HG03457 (cell line): ENCODE measurements around the gene TXNRD2.
"Not testable (repeated sequence)": the region's sequence is repeated elsewhere in the genome, so short reads cannot be mapped to it uniquely, and the experiment has no call there.

ENCODE experiments used
- ATAC-seq: cut with Tn5 transposase; IDR thresholded peaks from one replicate; pipeline ENCODE4 v1.9.1; 2021; ENCODE audit warnings: moderate number of reproducible peaks; ENCODE audit not compliant: unreplicated experiment

TXNRD2 gene

DNA sequence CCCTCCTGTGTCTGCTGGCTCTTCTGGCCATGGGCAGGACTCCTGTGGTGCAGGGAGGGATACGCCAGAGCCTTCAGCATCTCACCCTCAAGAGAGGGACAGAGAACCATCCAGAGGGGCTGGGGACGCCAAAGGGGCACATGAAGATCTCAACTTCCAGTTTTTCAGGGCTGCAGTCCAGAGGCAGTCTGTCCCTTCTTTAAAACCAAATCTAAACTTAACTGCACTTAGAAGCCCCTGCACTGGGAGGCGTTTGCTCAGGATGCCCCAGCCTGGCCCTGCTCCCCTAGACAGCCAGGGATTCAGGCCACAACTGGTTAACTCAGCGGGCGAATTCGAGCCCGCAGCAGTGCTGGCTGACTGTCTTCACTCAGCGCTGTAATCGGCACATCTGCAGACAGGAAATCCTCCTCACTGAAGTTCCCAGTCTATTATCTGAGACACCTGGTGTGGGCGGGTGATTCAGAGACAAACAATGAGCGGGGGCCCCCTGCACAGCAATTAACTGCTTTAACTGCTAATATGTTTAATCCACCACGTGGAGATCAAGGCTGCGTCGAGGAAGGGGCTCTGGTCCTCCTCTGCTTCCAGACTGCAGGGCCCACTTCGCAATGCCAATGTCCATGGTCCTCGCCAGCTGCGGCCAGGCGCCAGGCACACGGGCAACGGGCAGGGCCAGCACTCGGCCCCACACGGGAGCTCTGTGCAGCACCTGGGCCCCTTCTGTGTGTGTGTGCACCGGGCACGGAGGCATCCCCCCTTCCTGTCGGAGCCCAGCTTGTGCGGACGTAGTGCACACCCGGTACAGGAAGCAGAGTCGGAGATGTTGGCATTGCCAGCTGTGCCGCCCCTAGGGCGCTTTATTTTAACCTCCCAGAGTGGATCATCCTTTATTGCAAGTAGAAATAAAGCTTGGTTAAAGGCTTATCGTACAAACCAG is 50.0 kb downstream of the TXNRD2 start:
- ATAC-seq = no peak

DNA sequence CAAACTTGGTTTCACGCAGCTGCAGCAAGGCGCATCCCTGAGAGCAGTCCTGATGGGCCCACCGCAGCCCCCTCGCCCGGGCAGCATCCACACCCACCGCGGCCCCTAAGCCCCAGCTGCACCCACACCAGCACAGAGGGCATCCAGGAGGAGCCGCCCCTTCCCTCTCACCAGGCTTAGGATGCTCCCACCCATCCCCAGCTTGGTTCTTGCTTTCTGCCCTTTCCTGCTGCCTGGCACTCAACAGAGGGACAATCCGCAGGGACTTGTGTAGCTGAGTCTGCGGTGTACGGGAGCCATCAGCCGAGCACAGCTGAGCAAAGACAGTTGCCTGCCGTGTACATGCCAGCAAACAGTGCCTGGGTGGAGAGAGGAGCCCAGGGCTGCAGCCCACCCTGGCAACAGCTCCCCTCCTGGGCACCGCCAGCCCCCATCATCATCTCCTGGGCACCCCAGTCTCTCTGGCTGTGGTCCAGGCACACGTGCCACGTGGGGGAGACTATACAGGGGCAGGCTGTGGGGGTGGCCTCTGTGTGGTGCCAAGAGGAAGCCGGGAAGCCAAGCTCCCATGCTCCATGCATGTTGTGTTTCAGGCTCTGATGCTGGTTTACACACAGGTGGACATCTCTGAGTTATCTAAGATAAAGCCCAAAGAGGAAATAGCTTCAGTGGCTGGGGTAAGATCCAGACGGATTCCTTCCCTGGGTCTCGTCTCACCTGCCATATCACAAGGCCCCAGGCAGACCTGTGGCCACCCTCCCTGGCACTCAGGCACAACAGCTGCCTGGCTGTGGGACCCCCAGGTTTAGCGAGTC is 50.9 kb downstream of the TXNRD2 start:
- no peak for ATAC-seq

DNA sequence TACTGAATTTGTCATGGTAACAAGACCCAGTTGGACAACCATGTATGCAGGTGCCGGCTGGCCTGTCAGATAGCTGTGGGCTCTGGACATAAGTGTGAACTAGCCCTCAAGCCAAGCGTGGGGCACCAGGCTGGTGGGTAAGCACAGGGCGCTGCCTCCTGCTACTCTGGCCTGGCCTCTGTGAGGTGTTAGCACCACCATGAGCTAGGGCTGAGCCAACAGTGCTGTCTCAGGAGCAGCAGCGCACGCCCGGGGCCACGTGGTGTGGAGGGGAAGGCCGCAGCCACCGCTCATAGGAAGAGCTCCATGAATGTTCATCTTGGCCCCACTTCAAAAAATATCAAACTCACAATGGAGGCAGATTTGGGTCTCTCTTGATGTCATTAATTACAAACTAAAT is 51.7 kb downstream of the TXNRD2 start:
- no peak for ATAC-seq

DNA sequence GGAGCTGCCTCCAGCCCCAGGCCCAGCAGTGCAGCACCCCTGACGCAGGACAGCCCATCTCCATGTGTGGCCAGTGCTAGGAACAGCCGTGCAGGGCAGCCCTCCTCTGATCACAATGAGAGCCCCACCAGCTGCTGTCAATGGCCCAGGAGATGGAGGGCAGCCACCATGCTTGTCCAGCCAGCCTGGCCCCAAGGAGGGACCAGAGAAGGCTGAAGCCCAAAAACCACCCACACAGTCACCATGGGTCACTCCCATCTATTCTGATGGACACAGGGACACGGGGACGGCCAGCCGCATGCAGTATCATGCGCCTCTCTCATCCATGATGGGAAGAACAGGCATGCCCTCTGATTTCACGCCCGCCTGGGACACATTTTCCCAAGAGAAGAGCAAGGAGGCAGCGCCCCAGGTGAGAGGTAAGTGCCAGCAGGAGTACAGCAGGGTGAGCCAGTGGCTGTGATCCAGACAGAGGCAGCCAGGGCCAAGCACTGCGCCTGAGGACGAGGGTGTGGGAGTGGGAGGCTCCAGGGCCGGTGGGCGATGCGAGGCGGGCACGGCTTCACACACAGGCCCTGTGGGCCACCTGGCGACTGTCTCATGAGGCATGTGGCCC is 53.4 kb downstream of the TXNRD2 start:
- no peak for ATAC-seq

DNA sequence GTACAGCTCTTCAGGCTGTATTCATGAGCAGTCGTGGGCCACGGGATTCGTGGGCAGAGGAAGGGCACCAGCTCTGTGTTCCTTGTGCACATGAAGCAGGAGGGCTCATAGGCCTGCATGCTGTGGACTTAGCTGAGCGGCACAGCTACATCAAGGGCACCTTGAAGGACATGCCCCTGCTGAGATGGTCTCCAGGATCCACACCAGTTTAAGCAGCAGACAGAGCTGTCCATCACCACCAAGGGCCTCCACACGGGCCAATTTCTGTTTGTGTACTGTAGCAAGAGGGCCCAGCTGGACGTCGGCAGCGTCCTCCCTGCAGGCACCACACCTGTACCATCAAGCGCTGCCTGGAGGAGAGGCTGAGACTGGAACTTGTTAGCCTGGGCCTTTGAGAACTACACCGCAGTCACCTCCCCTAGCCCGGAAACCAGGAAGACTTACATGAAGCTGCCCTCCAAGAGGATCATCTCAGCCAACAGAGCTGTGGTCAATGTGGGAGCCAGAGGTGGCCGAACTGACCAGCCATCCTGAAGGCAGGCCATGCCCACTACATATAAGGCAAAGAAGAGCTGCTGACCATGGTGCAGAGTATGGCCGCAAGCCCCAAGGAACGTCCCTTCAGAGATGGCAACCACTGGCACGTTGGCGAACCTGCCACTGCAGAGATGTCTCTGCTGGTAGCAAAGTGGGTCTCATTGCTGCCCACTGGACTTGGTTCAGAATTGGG is 54.2 kb downstream of the TXNRD2 start:
- no peak for ATAC-seq

DNA sequence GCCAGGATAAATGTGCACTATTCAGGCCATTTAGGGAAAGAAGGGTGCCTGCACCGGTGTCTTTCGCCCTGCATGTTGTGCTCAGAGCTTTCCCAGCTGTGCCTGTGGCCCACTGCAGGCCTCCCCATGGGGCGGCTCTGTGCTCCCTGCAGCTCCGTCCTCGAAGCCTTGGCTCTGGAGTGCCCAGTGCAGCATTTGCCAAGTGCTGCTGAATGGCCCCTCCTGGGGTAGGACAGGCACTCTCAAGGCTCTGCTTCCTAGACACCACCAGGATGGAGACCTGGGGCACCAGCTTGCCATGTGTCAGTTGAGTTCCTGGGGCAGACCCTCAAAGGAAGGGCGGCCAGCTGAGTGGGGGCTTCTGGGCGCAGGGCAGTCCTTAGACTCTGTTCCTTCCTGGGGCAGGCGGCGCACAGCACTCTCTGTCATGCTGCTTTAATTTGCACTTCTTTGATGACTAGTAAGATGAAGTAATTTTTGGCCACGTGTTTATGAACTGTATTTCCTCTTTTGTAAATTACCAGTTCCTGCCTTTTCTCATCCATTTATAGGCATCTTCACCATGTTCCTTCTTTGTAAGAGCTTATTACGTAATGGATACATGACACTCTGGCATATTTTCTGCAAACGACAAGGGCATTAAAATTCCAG is 54.9 kb downstream of the TXNRD2 start:
- no peak for ATAC-seq

DNA sequence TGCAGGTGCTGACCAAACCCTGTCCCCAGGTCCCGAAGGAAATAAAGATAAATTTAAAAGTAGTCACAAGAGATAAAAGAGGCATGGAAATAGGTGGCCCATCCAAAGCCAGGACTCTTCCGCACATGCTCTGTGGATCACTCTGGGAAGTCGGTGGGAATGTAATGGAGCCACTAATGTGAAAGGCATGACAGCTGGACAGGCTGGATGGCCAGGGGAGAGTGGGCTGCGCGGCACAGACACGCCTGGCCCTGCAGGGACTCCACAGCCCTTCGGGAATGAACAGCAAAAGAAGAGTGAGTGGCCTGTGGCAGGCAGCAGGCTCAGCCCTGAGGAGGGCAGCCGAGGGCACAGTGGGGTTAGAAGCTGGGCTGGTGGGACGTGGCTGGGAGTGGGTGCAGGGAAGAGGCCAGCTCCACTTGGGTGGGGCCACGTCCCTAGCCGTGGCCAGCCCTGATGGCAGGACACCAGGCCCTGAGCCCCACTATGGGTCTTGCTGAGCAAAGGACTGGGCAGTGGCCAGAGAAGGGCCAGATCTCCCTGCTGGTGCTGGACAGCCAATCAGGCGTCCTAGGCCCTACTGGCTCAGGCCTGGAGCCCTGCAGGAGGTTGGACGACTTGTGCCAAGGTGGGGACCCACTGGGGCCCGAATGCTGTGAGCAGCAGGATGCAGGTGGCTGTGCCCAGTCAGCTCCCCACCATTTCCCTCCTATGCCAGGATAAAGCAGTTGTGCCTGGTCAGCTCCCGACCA is 55.6 kb downstream of the TXNRD2 start:
- ATAC-seq = no peak

DNA sequence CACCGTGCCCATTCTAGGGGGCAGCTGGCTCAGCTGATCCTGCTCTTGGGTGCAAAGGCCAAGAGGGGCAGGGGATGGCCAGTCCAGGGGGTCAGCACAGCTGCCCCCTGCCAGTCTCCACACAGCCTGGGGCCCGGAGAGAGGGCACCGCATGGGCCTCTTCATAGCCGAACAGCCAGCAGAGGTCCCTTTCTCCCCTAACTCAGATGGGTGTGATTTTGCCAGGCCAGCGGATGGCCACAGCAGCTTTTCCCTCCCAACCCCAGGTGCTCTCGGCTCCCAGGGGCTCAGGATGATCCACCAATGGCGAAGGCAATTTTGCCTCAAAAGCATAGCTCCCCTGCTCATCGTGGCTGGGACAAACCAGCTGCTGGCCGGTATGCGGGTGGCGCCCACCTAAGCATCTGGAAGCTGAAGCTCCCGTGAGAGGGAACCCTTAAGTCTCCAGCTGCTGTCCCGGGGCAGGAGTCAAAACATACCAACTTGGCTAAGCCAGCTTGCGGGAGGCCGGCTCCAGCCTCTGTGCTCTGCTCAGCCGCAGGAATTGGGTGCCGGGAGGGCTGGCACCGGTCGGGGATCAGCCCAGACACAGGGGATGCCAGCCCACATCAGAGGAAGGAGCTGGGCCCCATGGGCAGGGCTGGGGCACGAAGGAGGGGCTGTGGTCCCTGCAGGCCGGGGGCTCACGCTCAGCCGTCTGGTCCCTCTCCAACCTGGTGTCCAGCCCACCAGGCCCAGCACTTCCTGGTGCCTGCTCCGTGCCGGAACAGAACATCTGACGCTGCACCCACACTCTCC is 56.5 kb downstream of the TXNRD2 start:
- ATAC-seq = no peak

DNA sequence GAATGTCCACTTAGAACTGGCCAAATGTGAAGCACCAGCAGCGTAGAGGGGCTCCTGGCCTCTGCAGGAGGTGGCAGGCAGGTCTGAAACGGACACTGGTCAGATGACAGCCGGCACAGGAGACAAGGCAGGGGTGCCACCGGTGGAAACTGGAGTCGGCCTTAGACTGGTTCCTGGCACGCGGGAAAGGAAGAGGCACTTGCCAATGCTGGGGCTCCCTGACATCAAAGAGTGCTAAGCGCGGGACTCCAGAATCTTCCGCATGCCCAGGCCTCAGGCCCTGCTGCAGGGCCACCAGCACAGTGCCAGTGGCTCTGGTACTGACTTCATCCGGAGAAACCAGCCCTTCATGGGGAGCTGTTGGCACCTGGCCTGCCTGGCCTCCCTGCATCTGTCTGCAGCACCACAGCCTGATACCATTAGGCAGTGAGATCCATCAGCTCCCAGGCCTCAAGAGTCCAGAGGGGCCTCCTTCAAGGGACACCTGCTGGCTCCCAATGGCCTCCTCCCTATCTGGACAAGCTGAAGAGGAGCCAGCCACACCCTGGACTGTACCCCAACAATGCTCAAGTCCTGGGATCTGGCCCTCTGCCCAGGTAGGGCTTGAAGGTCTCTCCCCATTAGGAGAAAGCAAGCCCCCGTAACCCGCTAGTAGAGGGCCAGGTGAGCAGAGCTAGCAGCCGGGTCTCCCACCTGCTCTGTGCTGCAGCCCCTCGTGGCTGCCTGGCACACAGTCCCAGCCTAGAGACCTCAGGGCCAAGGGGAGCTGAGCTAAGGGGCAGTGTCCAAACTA is 57.3 kb downstream of the TXNRD2 start:
- no peak for ATAC-seq

DNA sequence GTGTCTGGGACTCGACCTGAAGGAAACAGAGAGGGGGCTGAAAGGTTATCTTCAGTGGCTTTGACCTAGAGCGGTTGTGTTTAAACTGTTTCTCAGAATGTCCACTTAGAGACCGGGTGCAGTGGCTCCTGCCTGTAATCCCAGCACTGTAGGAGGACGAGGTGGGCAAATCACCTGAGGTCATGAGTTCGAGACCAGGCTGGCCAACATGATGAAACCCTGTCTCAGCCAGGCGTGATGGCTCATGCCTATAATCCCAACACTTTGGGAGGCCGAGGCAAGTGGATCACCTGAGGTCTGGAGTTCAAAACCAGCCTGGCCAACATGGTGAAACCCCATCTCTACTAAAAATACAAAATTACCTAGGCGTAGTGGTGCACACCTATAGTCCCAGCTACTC is 58.2 kb downstream of the TXNRD2 start:
- ATAC-seq = not testable (repeated sequence)

DNA sequence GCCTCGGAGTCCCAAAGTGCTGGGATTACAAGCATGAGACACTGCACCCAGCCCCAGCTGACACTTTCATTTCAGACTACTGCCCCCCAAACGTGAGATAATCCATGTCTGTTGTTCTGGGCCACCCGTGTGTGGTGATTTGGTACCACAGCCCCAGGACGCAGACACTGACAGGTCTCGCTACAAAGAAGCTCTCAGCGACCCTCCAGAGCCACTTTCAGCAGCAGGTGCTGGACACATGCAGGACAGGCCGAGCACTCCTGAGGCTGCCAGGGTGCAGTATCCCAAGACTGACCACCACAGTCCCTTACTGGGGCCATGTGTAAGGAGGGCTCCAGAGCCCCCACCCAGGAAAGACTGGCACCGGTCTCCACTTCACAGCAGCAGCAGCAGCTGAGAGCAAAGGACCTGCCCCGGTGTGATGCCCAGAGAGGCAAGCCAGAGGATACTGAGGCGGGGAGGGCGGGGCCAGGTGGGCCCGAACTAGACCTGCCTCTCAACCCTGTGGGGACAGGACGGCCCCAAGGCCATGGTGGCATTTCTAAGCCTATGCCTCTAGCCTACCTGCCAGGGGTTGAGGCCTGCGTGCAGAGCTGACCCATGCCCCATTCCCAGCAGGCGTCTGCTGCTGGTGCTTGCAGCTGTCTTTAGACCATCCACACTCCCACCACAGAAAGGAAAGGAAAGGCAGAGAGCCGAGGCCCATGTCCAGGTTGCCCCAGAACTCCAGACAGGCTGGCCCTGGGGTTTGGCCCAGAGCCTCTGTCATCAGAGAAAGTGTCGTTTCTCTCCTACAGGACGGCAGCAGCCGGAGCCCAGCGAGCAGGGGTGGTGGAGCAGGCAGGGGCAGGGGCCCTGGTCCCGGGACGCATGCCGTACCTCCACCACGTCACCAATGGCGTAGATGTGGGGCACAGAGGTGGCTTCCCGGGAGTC is 58.9 kb downstream of the TXNRD2 start:
- ATAC-seq = no peak

DNA sequence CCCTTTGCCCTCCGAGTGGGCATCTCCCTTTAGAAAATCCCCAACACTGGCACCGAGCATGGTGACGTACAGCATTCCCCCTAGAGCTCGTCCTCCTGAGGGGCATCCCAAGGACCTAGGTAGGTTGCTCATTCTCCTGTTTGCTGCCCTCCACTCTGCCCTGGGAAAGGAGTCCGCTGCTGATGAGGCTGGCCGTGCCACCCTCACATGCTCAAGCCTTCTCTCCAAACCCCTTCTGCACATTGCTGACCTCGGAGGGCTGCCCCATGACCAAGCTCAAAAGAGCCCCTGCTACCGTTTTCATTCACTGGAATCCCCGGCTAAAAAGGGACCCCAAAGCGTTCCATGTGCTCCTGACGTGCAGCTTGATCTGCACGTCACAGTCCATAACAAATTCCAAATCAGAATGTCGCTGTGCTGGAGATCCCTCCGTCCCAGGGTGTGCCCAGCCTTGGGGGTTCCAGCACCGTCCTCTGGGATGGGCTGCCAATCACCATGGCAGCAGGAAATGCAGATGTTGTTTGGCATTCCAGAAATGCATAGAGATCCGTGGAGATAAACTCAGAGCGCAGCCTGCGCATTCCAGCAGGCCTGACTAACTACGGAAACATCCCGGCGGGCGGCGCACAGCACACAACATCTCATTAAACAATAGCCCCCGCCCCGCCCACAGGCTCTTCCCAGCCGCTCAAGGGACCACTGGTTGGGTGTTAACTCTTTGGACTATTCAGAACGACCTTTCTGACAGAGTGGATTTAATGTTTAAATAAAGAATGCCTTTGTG is 60.6 kb downstream of the TXNRD2 start:
- no peak for ATAC-seq

DNA sequence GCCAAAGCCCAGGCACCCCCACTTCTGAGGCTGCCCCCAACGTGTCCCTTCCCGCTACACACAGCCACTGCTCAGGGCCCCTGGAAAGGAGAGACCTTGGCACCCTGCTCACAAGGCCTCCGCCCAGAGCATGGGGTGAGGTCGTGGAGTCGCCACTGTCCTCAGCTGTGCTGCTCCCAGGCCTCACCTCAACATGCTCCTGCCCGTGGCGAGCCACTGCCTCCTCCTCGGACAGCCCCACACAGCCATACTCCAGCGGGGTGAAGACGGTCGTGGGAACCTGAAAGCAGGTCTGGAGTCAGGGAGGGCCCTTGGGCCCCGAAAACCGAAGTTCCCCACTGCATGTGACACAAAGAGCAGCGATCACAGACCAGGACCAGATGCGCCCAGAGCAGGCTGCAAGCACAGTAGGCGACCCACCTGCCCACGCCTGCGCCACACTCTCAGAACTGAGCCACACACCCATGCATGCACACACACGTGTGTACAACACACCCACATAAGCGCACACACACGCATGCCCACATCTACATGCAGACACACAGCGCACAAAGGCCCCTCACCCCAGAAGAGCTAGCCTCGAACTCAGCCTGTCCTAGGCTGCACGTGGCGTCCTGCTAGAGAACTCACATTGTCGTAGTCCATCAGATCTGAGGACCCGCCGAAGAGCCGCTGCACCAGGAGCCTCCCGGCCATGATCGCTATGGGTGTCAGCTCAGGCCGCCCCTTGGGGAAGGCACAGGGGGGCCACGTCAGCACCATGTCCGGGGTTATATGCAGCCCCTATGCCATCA is 61.4 kb downstream of the TXNRD2 start:
- ATAC-seq = no peak

DNA sequence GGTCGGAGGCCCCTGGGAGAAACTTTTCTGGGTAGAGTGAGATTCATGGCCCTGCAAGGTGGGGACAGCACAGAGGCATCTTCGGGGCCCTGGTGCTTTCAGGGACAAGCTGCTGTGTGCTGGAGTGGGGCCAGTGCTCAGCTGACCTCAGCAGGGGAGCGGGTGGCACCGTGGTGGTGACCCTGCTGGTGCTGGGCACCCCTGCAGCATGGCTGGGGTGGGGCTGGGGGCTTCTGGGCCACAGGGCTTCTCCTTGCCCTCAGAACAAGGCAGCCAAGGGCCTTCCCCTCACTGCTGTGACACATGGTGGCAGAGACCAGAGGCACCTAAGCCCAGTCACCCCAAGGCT is 62.0 kb downstream of the TXNRD2 start:
- ATAC-seq = no peak

DNA sequence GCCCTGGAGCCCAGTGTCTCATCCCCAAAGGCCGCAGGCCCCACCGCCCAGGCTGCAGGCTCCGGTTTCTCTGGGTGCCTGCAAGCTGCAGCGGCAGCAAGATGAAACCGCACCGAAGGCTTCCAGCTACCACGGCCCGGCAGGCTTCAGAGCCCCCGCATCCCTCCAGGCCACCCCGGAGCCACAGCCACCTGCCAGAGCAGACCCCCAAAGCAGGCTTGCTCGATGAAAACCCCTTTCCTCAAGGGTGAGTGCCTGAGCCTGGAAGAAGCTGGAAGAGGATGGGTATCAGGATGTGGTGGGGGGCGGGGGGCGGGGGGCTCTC is 62.4 kb downstream of the TXNRD2 start:
- no peak for ATAC-seq
